Measurements from ENCODE around the gene C19orf73. TPM values are rescaled to one million over a fixed set of nuclear protein-coding genes. Genes with fewer than 3 reads are reported as not detected.

Gene C19orf73
- total and polyA plus RNA-seq, 9 of the 15 experiments (the other 6 are each of a cell fraction or from before 2014, with no cell fraction given), result 0.08 to 7.4 (median 1.4) TPM

DNA sequence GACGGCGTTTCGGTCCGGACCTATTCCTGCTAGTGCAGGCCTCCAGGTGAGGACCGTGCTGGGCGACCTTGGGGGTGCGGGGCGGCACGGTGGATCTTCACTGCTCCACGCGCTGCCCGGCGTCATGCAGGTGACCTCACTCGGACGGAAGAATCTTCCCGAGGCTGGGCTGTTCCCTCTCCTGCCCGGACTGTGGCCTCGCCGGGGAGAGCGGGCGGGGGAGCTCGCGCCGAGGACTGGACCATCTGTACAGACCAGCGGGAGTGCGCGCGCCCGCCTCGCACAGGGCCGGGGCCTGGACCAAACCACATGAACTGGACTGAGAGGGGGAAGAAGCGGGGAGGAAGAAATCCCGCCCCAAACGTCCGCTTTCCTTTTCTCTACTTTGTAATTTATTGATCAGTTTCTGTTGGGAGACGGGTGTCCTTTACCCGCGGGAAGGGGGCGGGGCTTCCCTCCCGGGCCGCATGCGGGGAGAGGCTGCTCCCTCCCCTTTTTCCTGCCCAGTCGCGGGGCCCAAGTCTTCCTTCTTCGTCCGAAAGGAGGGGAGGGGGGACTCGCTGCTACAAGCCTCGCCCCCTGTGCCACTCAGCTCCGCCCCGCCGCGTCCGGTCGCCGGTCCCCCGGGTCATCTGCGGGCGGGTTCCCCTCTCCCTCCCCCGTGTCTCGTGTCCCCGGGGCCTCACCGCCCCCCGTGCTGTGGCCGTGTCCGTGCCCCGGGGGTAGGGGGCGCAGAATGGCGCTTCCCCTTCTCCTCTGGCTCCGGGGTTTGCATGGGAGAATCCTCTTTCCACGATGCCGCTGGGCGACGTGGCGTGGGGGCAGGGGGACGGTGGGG, 31.4 kb upstream of the C19orf73 start (continued):
- TF ChIP-seq REST (IDR thresholded peaks at IDR 0.05; ENCODE audit: borderline replicate concordance) (peak; percentile 4; the same call in 1 of the 2 replicates), REST (CRISPR knock-in tag; IDR thresholded peaks at IDR 0.05; ENCODE audit: low read depth) (no peak), NONO (IDR thresholded peaks at IDR 0.05; ENCODE audit: low read depth in 2 of 2, low read length in 1 of 2) (peak in 1 of 2 experiments; percentile 98; a peak in 2 of 4 replicates), POLR2B (IDR thresholded peaks at IDR 0.05; ENCODE audit: low read depth, partially characterized antibody) (peak; percentile 23), TEAD2 (tag; IDR thresholded peaks at IDR 0.05) (no peak), ZNF780A (CRISPR knock-in tag; IDR thresholded peaks at IDR 0.05) (no peak), ZNF699 (CRISPR knock-in tag; IDR thresholded peaks at IDR 0.05; ENCODE audit: insufficient replicate concordance) (no peak), FOXA1 (IDR thresholded peaks at IDR 0.05; ENCODE audit: borderline replicate concordance) (no peak)
- TF ChIP-seq, protein P1, sequence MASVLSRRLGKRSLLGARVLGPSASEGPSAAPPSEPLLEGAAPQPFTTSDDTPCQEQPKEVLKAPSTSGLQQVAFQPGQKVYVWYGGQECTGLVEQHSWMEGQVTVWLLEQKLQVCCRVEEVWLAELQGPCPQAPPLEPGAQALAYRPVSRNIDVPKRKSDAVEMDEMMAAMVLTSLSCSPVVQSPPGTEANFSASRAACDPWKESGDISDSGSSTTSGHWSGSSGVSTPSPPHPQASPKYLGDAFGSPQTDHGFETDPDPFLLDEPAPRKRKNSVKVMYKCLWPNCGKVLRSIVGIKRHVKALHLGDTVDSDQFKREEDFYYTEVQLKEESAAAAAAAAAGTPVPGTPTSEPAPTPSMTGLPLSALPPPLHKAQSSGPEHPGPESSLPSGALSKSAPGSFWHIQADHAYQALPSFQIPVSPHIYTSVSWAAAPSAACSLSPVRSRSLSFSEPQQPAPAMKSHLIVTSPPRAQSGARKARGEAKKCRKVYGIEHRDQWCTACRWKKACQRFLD (CRISPR knock-in tag; IDR thresholded peaks at IDR 0.05), result peak; percentile 79; the same call in 1 of the 2 replicates
- TF ChIP-seq, protein P2, sequence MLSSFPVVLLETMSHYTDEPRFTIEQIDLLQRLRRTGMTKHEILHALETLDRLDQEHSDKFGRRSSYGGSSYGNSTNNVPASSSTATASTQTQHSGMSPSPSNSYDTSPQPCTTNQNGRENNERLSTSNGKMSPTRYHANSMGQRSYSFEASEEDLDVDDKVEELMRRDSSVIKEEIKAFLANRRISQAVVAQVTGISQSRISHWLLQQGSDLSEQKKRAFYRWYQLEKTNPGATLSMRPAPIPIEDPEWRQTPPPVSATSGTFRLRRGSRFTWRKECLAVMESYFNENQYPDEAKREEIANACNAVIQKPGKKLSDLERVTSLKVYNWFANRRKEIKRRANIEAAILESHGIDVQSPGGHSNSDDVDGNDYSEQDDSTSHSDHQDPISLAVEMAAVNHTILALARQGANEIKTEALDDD (IDR thresholded peaks at IDR 0.05), result no peak
- TF ChIP-seq, protein P3, sequence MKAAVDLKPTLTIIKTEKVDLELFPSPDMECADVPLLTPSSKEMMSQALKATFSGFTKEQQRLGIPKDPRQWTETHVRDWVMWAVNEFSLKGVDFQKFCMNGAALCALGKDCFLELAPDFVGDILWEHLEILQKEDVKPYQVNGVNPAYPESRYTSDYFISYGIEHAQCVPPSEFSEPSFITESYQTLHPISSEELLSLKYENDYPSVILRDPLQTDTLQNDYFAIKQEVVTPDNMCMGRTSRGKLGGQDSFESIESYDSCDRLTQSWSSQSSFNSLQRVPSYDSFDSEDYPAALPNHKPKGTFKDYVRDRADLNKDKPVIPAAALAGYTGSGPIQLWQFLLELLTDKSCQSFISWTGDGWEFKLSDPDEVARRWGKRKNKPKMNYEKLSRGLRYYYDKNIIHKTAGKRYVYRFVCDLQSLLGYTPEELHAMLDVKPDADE (conservative IDR thresholded peaks at IDR 0.05; ENCODE audit: control insufficient read depth, low read depth, low read length), result 0 out of 2 replicates have a peak, but pooled peaks have one; percentile 27
- TF ChIP-seq, protein P4, sequence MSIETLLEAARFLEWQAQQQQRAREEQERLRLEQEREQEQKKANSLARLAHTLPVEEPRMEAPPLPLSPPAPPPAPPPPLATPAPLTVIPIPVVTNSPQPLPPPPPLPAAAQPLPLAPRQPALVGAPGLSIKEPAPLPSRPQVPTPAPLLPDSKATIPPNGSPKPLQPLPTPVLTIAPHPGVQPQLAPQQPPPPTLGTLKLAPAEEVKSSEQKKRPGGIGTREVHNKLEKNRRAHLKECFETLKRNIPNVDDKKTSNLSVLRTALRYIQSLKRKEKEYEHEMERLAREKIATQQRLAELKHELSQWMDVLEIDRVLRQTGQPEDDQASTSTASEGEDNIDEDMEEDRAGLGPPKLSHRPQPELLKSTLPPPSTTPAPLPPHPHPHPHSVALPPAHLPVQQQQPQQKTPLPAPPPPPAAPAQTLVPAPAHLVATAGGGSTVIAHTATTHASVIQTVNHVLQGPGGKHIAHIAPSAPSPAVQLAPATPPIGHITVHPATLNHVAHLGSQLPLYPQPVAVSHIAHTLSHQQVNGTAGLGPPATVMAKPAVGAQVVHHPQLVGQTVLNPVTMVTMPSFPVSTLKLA (conservative IDR thresholded peaks at IDR 0.05), result peak; percentile 71 to 85

All from K562 (cell line).